IPS-18a (cell line): ENCODE results near the gene JAKMIP3.

Experiments
- H3K27ac ChIP-seq: one replicate; pipeline ENCODE4 v1.5.1; 2013; ENCODE audit warnings: low read length
- H3K27me3 ChIP-seq: one replicate; pipeline ENCODE4 v1.6.1; 2013; ENCODE audit warnings: mild to moderate bottlenecking, low read length; ENCODE audit not compliant: control insufficient read depth, insufficient read depth
- H3K36me3 ChIP-seq: one replicate; pipeline ENCODE4 v1.6.1; 2013; ENCODE audit warnings: low read depth, low read length; ENCODE audit not compliant: control insufficient read depth
- H3K4me1 ChIP-seq: one replicate; pipeline ENCODE4 v1.6.1; 2013; ENCODE audit warnings: low read depth, low read length; ENCODE audit not compliant: control insufficient read depth
- H3K4me3 ChIP-seq: one replicate; pipeline ENCODE4 v1.5.1; 2013; ENCODE audit warnings: low read length
- H3K9ac ChIP-seq: one replicate; pipeline ENCODE4 v1.6.1; 2013; ENCODE audit warnings: mild to moderate bottlenecking, low read length, moderate library complexity
- H3K9me3 ChIP-seq: one replicate; pipeline ENCODE4 v1.6.1; 2013; ENCODE audit warnings: low read depth, low read length; ENCODE audit not compliant: control insufficient read depth

The JAKMIP3 gene

DNA sequence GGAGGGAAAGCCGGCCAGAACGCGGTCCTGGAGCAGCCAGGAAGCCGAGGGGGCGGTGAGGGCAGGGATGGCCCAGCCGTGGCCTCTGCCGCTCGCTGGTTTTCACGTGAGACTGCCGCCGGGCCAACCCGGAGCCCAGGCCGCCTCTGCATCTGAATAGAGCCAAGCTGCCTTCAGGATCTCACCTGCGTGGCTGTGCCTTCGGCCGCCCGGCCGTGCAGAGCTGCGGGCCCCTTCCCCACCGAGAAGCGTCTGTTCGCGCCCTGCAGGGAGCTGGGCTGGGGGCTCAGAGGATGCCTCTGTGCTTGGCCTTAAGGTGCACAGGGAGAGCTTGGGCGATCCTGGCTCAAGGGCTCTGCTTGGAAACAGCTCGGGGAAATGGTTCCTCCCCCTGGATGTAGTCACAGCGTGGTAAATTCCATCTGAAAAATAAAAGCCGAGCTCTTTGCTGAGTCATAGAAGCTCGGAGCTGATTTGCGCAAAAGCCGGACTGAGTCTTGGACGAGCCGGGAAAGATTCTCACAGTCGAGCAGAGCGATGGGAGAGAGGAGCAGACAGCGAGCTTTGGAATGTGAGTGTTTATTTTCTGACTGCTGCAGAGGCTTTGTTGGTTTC lies at the start of gene JAKMIP3:
TSS of gene JAKMIP3 (plus strand) at position 456 of the 615 bp plus-strand sequence. CDS start 38,863 bp downstream, outside the sequence.
- Histone ChIP-seq H3K4me1 (peaks cover 15% of the 10 kb centered on the region), H3K9ac (no peak within 1 kb of the TSS), H3K9me3 (no peaks in the 10 kb centered on the region), H3K4me3 (peak within 1 kb of the TSS; percentile 45), H3K27ac (no peak within 1 kb of the TSS), H3K36me3 (no peaks in the 10 kb centered on the region), H3K27me3 (no peaks in the 10 kb centered on the region)

DNA sequence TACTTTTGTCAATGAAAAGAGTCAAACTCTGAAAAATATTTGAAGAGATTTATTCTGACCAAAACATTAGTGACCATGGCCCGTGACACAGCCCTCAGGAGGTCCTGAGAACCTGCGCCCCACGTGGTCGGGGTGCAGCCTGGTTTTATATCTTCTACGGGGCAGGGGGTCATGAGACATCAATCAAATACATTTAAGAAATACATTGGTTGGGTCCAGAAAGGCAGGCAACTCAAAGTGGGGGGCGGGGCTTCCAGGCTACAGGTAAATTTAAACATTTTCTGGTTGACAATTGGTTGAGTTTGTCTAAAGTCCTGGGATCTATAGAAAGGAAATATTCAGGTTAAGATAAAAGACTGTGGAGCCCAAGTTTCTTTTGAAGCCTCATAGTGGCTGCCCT lies 49.2 kb upstream of the JAKMIP3 start:
- H3K36me3 ChIP-seq = no peaks in the 10 kb centered on the region
- H3K9ac ChIP-seq = no peak overlapping the region
- peaks cover 6% of the 10 kb centered on the region for H3K4me1 ChIP-seq
- no peaks in the 10 kb centered on the region for H3K27me3 ChIP-seq
- H3K9me3 ChIP-seq = no peaks in the 10 kb centered on the region
- H3K4me3 ChIP-seq = no peak overlapping the region
- H3K27ac ChIP-seq = no peak overlapping the region

DNA sequence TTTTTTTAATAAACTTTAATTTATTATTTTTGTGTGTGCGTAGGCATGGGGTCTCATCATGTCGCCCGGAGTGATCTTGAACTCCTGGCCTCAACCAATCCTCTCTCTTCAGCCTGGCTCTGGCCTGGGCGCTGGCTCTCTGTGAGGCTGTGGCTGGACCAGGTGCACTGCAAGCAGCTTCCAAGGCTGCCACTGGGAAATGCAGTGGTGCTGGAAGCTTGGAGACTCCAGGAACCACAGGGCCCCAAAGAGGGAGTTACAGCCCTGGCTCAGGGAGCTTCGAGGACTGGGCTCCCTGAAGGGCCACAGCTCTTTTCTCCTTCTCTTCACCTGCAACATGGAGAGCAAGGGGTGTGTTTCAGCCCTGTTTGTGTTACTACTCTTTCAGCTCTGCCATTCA lies 47.3 kb upstream of the JAKMIP3 start:
- Histone ChIP-seq H3K9ac (no peak overlapping the region), H3K27ac (no peak overlapping the region), H3K4me1 (peaks cover 6% of the 10 kb centered on the region), H3K27me3 (peaks cover 7% of the 10 kb centered on the region), H3K4me3 (no peak overlapping the region), H3K9me3 (no peaks in the 10 kb centered on the region), H3K36me3 (no peaks in the 10 kb centered on the region)

DNA sequence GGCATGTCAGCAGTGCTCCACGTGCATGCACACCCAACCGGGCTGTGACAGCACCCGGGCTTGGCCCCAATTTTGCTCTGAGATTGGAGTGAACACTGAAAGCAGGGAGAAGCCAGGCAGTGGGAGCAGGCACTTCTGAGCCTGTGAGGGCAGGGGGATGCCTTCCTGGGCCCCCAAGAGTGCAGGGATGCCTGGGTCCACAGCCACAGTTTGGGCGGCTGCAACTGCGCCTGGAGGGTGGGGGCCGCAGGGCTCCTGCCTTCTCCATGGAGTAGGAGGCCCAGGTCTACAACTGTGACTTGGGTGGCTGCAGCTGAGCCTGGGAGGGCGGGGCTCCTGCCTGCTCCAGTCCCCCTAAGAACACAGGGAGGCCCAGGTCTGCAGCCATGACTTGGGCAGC lies 46.4 kb upstream of the JAKMIP3 start:
- Histone ChIP-seq H3K36me3 (no peaks in the 10 kb centered on the region), H3K9me3 (no peaks in the 10 kb centered on the region), H3K9ac (no peak overlapping the region), H3K4me3 (no peak overlapping the region), H3K4me1 (peaks cover 6% of the 10 kb centered on the region), H3K27ac (no peak overlapping the region), H3K27me3 (peaks cover 15% of the 10 kb centered on the region)

DNA sequence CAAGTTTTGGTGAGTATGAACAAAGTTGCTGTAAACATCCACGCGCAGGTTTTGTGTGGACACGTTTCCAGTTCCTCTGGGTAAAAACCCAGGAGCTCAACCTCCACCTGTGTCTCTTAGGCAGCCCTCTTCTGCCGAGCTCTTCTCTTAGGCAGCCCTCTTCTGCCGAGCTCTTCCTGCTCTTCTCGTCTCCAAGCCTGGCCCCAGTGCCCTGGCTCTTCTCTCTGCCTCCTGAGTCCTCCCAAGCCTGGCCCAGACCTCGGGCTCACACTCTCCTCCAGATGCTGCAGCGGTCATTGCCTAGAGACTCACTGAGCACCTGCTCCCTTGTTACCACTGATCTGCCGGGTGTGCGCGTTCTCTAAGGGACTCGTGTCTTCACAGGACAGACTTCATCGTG lies 45.3 kb upstream of the JAKMIP3 start:
- Histone ChIP-seq H3K27ac (no peak overlapping the region), H3K9ac (no peak overlapping the region), H3K27me3 (peaks cover 15% of the 10 kb centered on the region), H3K36me3 (no peaks in the 10 kb centered on the region), H3K4me1 (peaks cover 6% of the 10 kb centered on the region), H3K4me3 (no peak overlapping the region), H3K9me3 (no peaks in the 10 kb centered on the region)

DNA sequence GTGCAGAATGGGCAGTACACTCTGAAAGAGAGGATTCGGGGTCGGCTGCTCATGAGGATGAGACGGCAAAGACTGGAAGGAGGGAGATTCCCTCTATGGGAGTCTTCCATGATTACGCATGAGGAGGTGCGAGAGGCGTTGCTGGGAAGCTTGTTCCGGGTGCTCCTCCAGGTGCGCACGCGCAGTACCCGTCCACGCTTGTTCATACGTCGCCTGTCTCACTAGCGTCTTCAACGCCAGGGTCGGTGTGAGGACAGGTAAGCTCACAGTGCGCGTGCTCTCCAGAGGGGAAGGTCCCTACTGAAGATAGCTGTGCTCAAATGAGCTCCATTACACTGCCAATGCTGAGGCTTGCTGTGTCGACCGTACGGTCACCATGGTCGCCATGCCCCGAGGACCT lies 44.7 kb upstream of the JAKMIP3 start:
- Histone ChIP-seq H3K27ac (no peak overlapping the region), H3K9me3 (no peaks in the 10 kb centered on the region), H3K4me3 (no peak overlapping the region), H3K36me3 (no peaks in the 10 kb centered on the region), H3K9ac (no peak overlapping the region), H3K27me3 (peaks cover 15% of the 10 kb centered on the region), H3K4me1 (peaks cover 6% of the 10 kb centered on the region)

DNA sequence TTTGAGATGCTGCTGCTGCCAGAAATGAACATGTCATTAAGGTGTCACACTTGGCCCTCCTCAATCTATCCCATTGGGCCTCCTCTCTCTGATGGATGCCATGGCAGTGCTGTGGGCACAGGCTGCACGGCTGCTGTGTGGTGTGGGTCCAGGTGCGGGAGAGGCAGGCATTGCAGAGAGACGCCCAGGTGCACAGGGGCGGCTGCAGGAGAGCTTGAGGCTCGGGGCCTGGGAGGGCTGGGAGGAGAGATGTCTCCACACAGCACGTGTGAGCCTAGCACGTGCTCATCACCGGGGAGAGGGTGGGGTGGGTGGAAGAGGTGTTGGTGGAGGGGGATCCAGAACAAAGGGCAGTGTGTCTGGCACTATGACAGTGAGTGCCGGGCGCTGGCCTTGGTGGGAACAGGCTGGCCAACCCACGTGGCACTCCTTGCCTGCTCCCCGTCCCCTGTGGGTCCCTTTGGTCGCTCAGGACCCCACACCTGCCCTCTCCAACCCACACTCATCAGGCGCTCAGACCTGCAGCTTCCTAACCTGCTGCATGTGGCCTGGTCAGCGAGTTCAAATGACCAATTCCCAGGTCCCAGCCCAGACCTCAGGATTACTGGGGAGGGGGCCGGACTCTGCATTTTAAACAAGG lies 44.1 kb upstream of the JAKMIP3 start:
- Histone ChIP-seq H3K9ac (no peak overlapping the region), H3K36me3 (no peaks in the 10 kb centered on the region), H3K9me3 (no peaks in the 10 kb centered on the region), H3K27ac (no peak overlapping the region), H3K27me3 (peaks cover 15% of the 10 kb centered on the region), H3K4me1 (peaks cover 2% of the 10 kb centered on the region), H3K4me3 (no peak overlapping the region)

DNA sequence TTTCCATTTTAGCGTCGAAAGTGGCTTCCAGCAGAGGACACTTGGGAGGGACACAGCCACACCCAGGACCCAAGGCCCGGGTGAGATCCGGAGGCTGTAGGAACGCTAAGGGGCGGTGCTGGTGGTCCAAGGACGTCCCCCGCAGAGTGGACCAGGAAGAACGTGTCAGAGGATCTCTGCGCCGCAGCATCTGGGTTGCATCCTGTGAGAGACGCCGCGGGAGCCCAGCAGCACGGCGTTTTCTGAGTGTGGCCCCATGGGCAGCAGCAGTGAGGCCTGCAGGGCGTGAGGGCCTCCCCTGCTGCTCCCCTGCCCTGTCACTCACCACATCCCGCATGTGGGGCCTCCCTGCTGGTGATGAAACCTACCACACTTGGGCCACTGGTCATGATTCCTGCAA lies 43.5 kb upstream of the JAKMIP3 start:
- H3K9ac ChIP-seq = no peak overlapping the region
- peaks cover 15% of the 10 kb centered on the region for H3K27me3 ChIP-seq
- no peaks in the 10 kb centered on the region for H3K36me3 ChIP-seq
- H3K4me1 ChIP-seq = no peaks in the 10 kb centered on the region
- H3K4me3 ChIP-seq = no peak overlapping the region
- no peaks in the 10 kb centered on the region for H3K9me3 ChIP-seq
- no peak overlapping the region for H3K27ac ChIP-seq

DNA sequence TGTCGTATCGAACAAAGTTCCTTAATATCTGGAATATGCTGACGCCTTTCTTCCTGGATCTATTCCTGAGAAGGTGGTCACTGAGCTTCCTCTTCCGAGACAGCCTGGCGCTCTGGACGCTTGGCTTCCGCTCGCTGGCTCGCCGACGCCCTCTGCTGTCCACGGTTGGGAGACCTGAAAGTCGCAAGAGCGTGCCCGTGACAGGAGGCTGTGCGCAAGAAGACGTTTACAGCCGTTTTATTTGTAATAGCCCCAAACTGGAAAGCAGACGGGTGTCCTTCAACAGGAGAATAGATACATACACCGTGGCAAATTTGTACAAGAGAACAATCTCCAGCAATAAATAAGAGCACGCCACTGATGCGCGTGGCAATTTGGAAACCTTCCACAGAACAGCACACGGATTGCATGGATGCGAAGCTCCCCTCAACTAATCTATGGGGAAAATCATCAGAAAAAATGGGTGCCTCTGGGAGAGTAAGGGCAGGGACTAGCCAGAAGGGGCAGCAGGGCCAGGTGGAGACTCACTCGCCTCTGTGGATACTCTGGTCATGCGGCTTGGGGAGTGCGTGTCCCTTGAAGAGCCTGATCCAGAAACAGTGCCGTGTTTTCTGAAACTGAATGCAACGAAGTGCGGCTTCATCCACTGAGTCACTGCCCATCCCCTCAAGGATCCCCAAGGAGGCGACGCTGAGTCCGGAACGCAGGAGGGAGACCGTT lies 42.5 kb upstream of the JAKMIP3 start:
- no peaks in the 10 kb centered on the region for H3K36me3 ChIP-seq
- H3K9me3 ChIP-seq = no peaks in the 10 kb centered on the region
- no peaks in the 10 kb centered on the region for H3K4me1 ChIP-seq
- H3K4me3 ChIP-seq = peak overlapping the region; percentile 1
- peaks cover 15% of the 10 kb centered on the region for H3K27me3 ChIP-seq
- no peak overlapping the region for H3K27ac ChIP-seq
- H3K9ac ChIP-seq = no peak overlapping the region

DNA sequence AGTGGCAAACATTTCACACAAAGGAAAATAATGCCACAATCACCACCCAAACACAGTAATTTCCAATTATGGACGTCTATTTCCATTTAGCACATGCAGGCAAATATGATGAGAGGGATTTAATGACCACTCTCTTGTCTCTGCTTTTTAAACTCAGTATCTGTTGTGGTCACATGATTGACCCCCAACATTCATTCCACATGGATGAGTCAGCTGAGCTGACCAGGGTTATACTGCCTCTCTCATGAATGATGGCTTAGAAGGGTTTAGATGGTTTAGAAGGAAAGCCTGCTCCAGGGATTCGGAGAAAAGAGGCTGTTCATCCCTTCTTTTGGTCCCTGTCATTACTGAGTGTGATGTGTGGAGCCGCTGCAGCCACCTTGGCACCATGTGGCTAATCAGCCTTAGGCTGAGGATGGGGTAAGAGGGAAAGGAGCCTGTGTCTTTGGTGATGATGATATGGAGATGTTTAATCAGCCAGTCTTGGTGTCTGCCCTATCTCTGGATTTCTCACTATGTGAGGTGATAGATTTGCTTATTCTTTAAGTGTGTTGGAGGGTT lies 38.2 kb upstream of the JAKMIP3 start:
- no peaks in the 10 kb centered on the region for H3K4me1 ChIP-seq
- no peak overlapping the region for H3K4me3 ChIP-seq
- H3K36me3 ChIP-seq = no peaks in the 10 kb centered on the region
- no peak overlapping the region for H3K27ac ChIP-seq
- no peak overlapping the region for H3K9ac ChIP-seq
- H3K9me3 ChIP-seq = no peaks in the 10 kb centered on the region
- H3K27me3 ChIP-seq = peaks cover 15% of the 10 kb centered on the region

DNA sequence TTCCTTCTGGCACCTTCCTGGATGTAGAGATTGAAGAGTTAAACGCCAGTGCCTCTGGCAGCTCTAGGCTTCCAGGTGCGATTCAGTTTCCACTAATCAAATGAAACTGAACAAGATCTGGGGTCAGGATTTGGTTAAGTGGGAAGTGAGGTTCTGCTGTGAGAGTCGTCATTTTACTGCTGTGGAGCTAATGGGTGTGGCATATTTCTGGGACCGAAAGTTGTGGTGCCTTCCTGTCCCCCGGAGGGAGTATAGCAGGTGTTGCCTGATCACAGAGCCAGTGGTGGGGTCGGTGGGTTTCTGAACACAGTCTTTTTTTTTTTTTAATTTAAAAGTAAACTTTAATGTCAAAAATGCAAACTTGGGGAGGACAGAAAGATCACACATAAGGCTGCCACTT lies 37.0 kb upstream of the JAKMIP3 start:
- no peak overlapping the region for H3K27ac ChIP-seq
- peaks cover 7% of the 10 kb centered on the region for H3K27me3 ChIP-seq

More for the DNA sequence above, 37.0 kb upstream of the JAKMIP3 start:
- Histone ChIP-seq H3K36me3 (no peaks in the 10 kb centered on the region), H3K9ac (no peak overlapping the region), H3K4me1 (no peaks in the 10 kb centered on the region), H3K9me3 (no peaks in the 10 kb centered on the region), H3K4me3 (no peak overlapping the region)
